ENCODE results near the gene MMP13. TPM values are rescaled to one million over a fixed set of nuclear protein-coding genes. Genes with fewer than 3 reads are reported as not detected.

MMP13 gene
- polyA plus RNA-seq, 1 donor (not counting 4 experiments of a cell fraction or from before 2014, with no cell fraction given), result 0.05 TPM

DNA sequence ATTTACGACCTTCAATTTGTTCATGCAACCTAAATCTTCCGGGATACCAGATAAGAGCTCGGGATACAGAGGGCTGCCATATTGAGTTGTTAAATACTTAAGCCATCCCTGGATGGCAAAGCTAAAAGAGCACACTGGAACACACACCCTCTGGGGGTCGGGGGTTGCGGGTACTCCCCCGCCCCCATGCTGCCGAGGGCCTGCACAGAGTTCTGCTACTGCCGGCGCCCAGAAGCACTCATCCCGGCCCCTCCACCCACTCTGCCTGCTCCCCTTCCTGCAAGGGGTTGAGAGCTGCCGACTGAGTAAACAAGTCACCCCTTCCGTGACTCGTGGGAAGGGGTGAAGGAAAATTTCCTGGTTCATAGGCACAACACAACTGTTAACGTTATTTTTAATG, 9.3 kb upstream of the MMP13 start:
- Histone ChIP-seq H4K20me1 (ENCODE audit: control insufficient read depth, extremely low read depth, insufficient read depth, low read length) (no peaks in the 10 kb centered on the region), H3K4me2 (ENCODE audit: control insufficient read depth, extremely low read depth, insufficient read depth, low read depth, low read length) (no peak overlapping the region), H3K27ac (ENCODE audit: control insufficient read depth, insufficient read depth, low read length) (no peak overlapping the region), H3K79me2 (ENCODE audit: control insufficient read depth, insufficient read depth, low read length) (no peaks in the 10 kb centered on the region), H3K36me3 (ENCODE audit: control insufficient read depth in 2 of 2, extremely low read depth in 1 of 2, insufficient read depth in 2 of 2, low read length in 2 of 2) (no peaks in the 10 kb centered on the region), H3K9me3 (ENCODE audit: control insufficient read depth, low read depth, low read length) (no peaks in the 10 kb centered on the region), H3K27me3 (ENCODE audit: control insufficient read depth, extremely low read depth, insufficient read depth, low read length) (no peaks in the 10 kb centered on the region), H3K9ac (ENCODE audit: control insufficient read depth, extremely low read depth, insufficient read depth, low read length) (no peak overlapping the region), H3K4me3 (ENCODE audit: control insufficient read depth in 2 of 3, extremely low read depth in 1 of 3, insufficient read depth in 2 of 3, low read depth in 1 of 3, low read length in 3 of 3) (no peak overlapping the region), H3K4me1 (ENCODE audit: control insufficient read depth, extremely low read depth, insufficient read depth, low read length) (no peaks in the 10 kb centered on the region), H3K9me1 (ENCODE audit: control insufficient read depth, extremely low read depth, insufficient read depth, low read length) (no peaks in the 10 kb centered on the region), H2AFZ (ENCODE audit: control insufficient read depth, low read length) (no peak overlapping the region)
- dilution Hi-C loops (cut with MboI; ENCODE audit: extremely low pct_ligation_motif_present, low sequenced_read_pairs), result no loop called here
- FAIRE-seq (no peak), DNase-seq (ENCODE audit: low read depth, low spot score) (no peak)
- TF ChIP-seq CTCF (optimal IDR thresholded peaks at IDR 0.05 in 1 of 3, IDR thresholded peaks at IDR 0.05 in 1 of 3, conservative IDR thresholded peaks at IDR 0.05 in 1 of 3; ENCODE audit: extremely low read depth in 1 of 3, insufficient read depth in 2 of 3, low read length in 3 of 3) (no peak), EZH2 (IDR thresholded peaks at IDR 0.05; ENCODE audit: low read length) (no peak)

- H3K27ac ChIP-seq (ENCODE audit: control insufficient read depth, insufficient read depth, low read length), result no peak overlapping the region
- H3K79me2 ChIP-seq (ENCODE audit: control insufficient read depth, insufficient read depth, low read length), result no peaks in the 10 kb centered on the region
- no peaks in the 10 kb centered on the region for H4K20me1 ChIP-seq (ENCODE audit: control insufficient read depth, extremely low read depth, insufficient read depth, low read length)
- dilution Hi-C loops (cut with MboI; ENCODE audit: extremely low pct_ligation_motif_present, low sequenced_read_pairs), result no loop called here
- peak; percentile 50 for DNase-seq (ENCODE audit: low read depth, low spot score)
- no peak for TF ChIP-seq CTCF (optimal IDR thresholded peaks at IDR 0.05 in 1 of 3, IDR thresholded peaks at IDR 0.05 in 1 of 3, conservative IDR thresholded peaks at IDR 0.05 in 1 of 3; ENCODE audit: extremely low read depth in 1 of 3, insufficient read depth in 2 of 3, low read length in 3 of 3)
- no peak for TF ChIP-seq EZH2 (IDR thresholded peaks at IDR 0.05; ENCODE audit: low read length)
- H3K27me3 ChIP-seq (ENCODE audit: control insufficient read depth, extremely low read depth, insufficient read depth, low read length), result no peaks in the 10 kb centered on the region
- peak overlapping the region; percentile 42 for H3K4me2 ChIP-seq (ENCODE audit: control insufficient read depth, extremely low read depth, insufficient read depth, low read depth, low read length)
- H3K4me3 ChIP-seq (ENCODE audit: control insufficient read depth in 2 of 3, extremely low read depth in 1 of 3, insufficient read depth in 2 of 3, low read depth in 1 of 3, low read length in 3 of 3), result no peak overlapping the region
- H2AFZ ChIP-seq (ENCODE audit: control insufficient read depth, low read length), result no peak overlapping the region
- no peak overlapping the region for H3K9ac ChIP-seq (ENCODE audit: control insufficient read depth, extremely low read depth, insufficient read depth, low read length)
- H3K4me1 ChIP-seq (ENCODE audit: control insufficient read depth, extremely low read depth, insufficient read depth, low read length), result peaks cover 9% of the 10 kb centered on the region
- H3K36me3 ChIP-seq (ENCODE audit: control insufficient read depth in 2 of 2, extremely low read depth in 1 of 2, insufficient read depth in 2 of 2, low read length in 2 of 2), result no peaks in the 10 kb centered on the region
- no peaks in the 10 kb centered on the region for H3K9me3 ChIP-seq (ENCODE audit: control insufficient read depth, low read depth, low read length)
- H3K9me1 ChIP-seq (ENCODE audit: control insufficient read depth, extremely low read depth, insufficient read depth, low read length), result no peaks in the 10 kb centered on the region
- peak; percentile 92 for FAIRE-seq
These were observed 2.4 kb upstream of the MMP13 start for GRCh38 chr11:102957953-102958352.

Data from keratinocyte (primary cell).